ENCODE results near the gene KRTAP9-1.

GRCh38 chr17:41163828-41164227 is 25.9 kb upstream of the KRTAP9-1 start:
- TF ChIP-seq, protein P1, sequence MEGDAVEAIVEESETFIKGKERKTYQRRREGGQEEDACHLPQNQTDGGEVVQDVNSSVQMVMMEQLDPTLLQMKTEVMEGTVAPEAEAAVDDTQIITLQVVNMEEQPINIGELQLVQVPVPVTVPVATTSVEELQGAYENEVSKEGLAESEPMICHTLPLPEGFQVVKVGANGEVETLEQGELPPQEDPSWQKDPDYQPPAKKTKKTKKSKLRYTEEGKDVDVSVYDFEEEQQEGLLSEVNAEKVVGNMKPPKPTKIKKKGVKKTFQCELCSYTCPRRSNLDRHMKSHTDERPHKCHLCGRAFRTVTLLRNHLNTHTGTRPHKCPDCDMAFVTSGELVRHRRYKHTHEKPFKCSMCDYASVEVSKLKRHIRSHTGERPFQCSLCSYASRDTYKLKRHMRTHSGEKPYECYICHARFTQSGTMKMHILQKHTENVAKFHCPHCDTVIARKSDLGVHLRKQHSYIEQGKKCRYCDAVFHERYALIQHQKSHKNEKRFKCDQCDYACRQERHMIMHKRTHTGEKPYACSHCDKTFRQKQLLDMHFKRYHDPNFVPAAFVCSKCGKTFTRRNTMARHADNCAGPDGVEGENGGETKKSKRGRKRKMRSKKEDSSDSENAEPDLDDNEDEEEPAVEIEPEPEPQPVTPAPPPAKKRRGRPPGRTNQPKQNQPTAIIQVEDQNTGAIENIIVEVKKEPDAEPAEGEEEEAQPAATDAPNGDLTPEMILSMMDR (IDR thresholded peaks at IDR 0.05), result no peak
- no peak for TF ChIP-seq POLR2A (IDR thresholded peaks at IDR 0.05)
